Activated CD8-positive, alpha-beta T cell treated with anti-CD3 and anti-CD28 coated beads, Interleukin-2, amount 10 ng/mL, durations not matched to agents 7 days and 5 days (primary cell): ENCODE measurements around the gene LHX6. TPM values are rescaled to one million over a fixed set of nuclear protein-coding genes. Genes with fewer than 3 reads are reported as not detected.

ENCODE experiments used
- ATAC-seq: fragments of 150-1000 bp; cut with Tn5 transposase; one replicate; pipeline ENCODE4 v1.10.0; 2021; ENCODE audit warnings: moderate library complexity
- CTCF ChIA-PET: fragments of 350-600 bp; sonication (Branson Sonifier 250); formaldehyde crosslinking; loops from one replicate; lab custom pipeline; 2021; ENCODE audit warnings: antibody characterized with exemption; lab: Charles Lee
- POLR2A ChIA-PET: fragments of 350-600 bp; sonication (Branson Sonifier 250); formaldehyde crosslinking; loops from one replicate; lab custom pipeline; 2021; ENCODE audit warnings: antibody characterized with exemption; lab: Charles Lee
- DNase-seq: peaks from one replicate; pipeline ENCODE4 v3.0.0-alpha.2; 2020
- H3K27ac Mint-ChIP-seq: one replicate; pipeline ENCODE4 v1.8.0; 2021; ENCODE audit warnings: mild to moderate bottlenecking, mixed read lengths
- H3K27me3 Mint-ChIP-seq: one replicate; pipeline ENCODE4 v1.8.0; 2021; ENCODE audit warnings: low read depth, mixed read lengths
- H3K36me3 Mint-ChIP-seq: one replicate; pipeline ENCODE4 v1.8.0; 2021; ENCODE audit warnings: low read depth, mixed read lengths
- H3K4me1 Mint-ChIP-seq: one replicate; pipeline ENCODE4 v1.8.0; 2021; ENCODE audit warnings: low read depth, mixed read lengths
- H3K4me3 Mint-ChIP-seq: one replicate; pipeline ENCODE4 v1.8.0; 2021; ENCODE audit warnings: mild to moderate bottlenecking, mixed read lengths
- H3K9me3 Mint-ChIP-seq: one replicate; pipeline ENCODE4 v1.8.0; 2022; ENCODE audit warnings: mixed read lengths; ENCODE audit not compliant: insufficient read depth
- total RNA-seq, 2 experiments: library from RNA; stranded (reverse); gene quantifications; one replicate each; pipeline ENCODE4 v1.2.3, GENCODE V29; 2021

The LHX6 gene
- total RNA-seq, 2 experiments from 2014 or later = not detected

DNA sequence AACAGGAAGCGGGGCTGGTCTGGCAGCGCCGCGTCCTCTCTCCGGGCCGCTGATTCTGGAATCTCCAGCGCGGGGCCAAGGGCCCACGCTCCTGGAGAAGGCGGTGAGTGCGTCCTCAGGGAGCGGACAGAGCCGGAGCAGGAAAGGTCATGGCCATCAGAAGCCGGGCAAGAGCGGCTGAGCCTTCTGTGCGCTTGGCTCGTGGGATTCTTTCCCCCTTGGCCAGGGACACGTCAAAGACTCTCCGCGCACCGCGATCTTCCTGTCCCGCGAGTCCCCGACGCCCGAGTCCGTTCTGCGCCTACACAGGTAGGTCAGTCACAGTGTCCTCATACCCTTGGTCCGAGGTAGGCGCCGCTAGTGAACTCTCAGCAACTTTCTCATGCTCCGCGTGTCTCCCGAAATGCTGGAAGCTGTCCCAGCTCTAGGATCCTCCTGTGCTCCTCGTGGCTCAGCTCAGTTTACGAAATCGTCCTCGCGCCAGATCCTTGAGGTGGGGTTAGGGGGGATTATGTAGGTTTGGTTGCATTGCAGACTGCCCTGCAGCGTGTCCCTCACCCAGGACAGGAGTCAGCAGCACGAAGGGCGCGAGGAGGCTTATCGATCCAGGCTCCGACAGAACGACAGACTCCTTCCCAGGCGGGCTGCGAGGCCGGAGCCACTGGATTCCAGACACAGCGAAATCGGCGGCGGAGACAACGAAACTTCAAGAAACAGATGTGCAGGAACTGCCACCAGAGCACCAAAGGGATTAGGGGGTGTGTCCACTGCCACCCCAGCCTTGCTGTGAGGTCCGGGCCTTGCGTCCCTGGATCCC lies 8.7 kb downstream of the LHX6 start:
- DNase-seq (no peak), ATAC-seq (no peak)
- peaks cover 30% of the 10 kb centered on the region for H3K4me1 Mint-ChIP-seq
- ChIA-PET POLR2A (no interaction called here), CTCF (interaction anchor here (0.9 to 1.0 kb wide), 2 partner anchors 9 to 121 kb away, joined by 3 to 4 read pairs; no protein-coding TSS in a partner anchor)
- H3K36me3 Mint-ChIP-seq = no peaks in the 10 kb centered on the region
- no peaks in the 10 kb centered on the region for H3K9me3 Mint-ChIP-seq
- peak overlapping the region; percentile 59 for H3K4me3 Mint-ChIP-seq
- peaks cover 79% of the 10 kb centered on the region for H3K27me3 Mint-ChIP-seq
- H3K27ac Mint-ChIP-seq = no peak overlapping the region

DNA sequence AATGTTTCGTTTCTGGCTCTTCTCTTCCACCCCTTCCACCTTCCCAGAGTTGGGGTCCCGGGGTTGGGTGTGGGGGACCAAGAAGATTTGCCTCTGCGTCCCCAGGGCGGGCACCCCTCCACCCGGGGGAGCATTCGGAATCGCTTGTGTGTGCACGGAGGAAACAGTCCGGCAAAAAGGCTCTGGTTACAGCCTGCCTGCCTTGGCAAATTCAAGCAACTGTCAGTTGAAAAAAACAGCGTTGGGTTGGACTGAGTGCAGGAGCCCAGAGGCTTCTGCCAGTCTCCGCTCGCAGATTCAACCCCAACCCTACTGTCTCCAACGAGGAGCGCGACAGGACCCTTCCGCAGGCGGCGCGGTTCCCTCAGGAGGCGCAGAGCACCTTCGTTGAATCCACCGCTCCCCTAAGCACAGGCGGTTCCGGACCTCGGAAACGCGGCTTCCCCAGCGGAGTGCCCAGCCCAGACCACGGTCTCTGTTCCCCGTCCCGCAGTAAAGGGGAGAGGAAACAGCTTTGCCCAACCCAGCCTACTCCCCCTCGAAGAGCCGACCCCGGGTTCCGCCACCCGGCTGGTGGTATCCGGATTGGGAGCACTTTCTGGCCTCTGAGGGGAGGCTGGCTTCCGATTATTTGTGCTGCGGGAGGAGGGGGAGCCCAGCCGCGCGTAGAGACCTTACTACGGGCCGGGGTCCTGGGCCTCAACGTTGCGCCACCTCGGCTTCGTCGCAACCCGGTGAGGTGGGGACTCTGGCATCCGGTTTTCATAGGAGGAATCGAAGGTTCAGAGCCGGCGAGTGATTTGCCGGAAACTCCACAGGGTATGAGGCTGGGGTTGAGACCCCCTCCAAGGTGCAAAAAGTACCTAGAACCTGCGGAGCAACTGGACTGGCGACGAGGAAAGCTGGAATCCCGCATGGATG lies 9.6 kb downstream of the LHX6 start:
- Mint-ChIP-seq H3K27ac (no peak overlapping the region), H3K36me3 (no peaks in the 10 kb centered on the region), H3K27me3 (peaks cover 80% of the 10 kb centered on the region), H3K4me1 (peaks cover 30% of the 10 kb centered on the region), H3K4me3 (peak overlapping the region; percentile 59), H3K9me3 (no peaks in the 10 kb centered on the region)
- ChIA-PET CTCF (no interaction called here), POLR2A (no interaction called here)
- no peak for DNase-seq
- peak; percentile 49 for ATAC-seq

DNA sequence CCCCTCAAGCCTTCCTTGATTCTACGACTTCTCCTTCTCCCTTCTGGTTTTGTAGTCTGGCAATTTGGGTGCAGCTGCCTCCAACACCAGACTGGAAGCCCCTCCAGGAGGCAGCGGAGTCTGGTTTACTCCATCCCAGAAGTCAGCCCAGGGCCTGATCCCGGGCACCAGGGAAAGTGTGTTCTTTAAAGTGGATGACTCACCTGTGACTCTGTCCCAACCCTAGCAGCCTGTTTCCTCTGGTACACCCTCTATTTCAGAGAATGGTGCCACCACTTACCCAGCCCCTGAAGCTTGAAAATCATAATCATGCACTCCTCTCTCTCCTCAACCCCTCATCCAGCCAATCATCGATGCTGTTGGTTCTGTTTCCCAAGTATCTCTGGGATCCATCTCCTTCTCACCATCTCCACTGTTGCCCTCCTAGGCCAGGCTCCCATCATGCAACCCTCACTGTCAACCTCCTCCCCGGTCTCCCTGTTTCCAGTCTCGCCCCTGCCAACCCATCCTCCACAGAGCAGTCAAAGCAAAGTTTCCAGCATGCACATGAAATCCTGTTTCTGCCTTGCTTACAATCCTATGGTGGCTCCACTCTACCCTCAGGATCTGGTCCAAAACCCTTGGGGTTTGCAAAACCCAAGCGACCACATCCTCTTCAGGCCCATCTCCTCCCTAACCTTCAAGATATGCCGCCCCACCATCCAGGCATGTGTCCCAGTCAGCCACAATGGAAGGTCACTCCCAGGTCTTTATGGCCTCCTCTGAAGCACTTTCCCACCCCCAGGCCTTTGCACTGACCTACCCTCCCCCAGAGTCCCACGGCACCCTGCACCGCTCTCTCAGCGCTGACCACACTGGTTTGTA lies 10.5 kb downstream of the LHX6 start:
- peaks cover 80% of the 10 kb centered on the region for H3K27me3 Mint-ChIP-seq
- ChIA-PET CTCF (interaction anchor here (1.1 kb wide), 1 partner anchor 132 kb away, joined by 3 read pairs; no protein-coding TSS in a partner anchor), POLR2A (no interaction called here)
- no peaks in the 10 kb centered on the region for H3K9me3 Mint-ChIP-seq
- DNase-seq (peak; percentile 34), ATAC-seq (peak; percentile 7)
- peaks cover 32% of the 10 kb centered on the region for H3K4me1 Mint-ChIP-seq
- peak overlapping the region; percentile 59 for H3K4me3 Mint-ChIP-seq
- no peaks in the 10 kb centered on the region for H3K36me3 Mint-ChIP-seq
- H3K27ac Mint-ChIP-seq = no peak overlapping the region

DNA sequence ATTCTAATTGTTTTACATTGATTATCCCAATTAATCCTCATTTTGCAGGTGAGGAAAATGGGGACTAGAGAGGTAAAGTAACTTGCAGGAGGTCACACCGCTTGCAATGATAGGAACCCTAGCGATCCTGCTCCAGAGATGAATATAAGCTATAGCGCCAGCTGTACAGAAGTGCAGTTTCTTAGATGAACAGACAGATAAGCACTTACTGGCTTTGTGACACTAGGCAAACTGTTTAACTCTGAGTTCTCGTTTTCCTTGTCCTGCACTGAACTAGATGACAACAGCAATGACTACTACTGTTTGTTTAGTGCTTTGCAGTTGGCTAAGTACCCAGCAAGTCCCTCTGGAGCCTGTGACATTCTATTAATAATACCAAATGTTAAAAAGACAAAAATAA lies 11.1 kb downstream of the LHX6 start:
- H3K27ac Mint-ChIP-seq = no peak overlapping the region
- peaks cover 31% of the 10 kb centered on the region for H3K4me1 Mint-ChIP-seq
- peaks cover 80% of the 10 kb centered on the region for H3K27me3 Mint-ChIP-seq
- no peak overlapping the region for H3K4me3 Mint-ChIP-seq
- no peaks in the 10 kb centered on the region for H3K9me3 Mint-ChIP-seq
- ATAC-seq (no peak), DNase-seq (no peak)
- H3K36me3 Mint-ChIP-seq = no peaks in the 10 kb centered on the region
- CTCF ChIA-PET = interaction anchor here (1.1 kb wide), 1 partner anchor 133 kb away, joined by 3 read pairs; no protein-coding TSS in a partner anchor
- POLR2A ChIA-PET = no interaction called here

DNA sequence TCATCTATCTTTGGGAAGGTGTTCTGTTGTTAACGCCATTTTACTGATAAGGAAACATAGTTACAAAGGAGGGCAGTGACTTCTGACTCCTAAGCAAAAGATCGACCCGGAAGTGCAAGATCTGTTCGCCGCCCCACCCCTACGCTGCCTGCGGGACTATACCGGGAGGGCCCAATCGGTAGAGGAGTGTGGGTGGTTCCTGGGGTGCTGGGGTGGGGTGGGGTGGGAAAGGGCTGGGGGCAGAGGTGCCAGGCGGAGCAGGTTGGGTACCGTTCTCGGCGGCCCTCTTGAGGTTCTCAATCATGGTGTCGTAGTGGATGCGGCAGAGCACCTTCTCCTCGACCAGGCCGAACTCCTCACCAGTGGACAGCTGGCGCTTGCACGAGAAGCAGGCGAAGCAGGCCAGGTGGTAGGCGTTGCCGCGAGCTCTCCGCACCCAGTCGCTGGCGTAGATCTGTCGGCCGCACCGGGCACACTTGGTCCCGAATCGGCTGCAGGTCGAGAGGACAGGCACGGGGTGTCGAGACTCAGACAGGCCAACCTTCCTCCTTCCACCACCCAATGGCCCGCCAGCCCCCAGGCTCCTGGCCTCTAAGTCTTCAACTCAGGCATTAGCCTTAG lies 11.8 kb downstream of the LHX6 start:
- H3K27ac Mint-ChIP-seq = no peak overlapping the region
- ChIA-PET POLR2A (no interaction called here), CTCF (interaction anchor here (1.1 kb wide), 1 partner anchor 134 kb away, joined by 3 read pairs; no protein-coding TSS in a partner anchor)
- peaks cover 31% of the 10 kb centered on the region for H3K4me1 Mint-ChIP-seq
- no peak for DNase-seq
- no peaks in the 10 kb centered on the region for H3K36me3 Mint-ChIP-seq
- peaks cover 80% of the 10 kb centered on the region for H3K27me3 Mint-ChIP-seq
- ATAC-seq = no peak
- H3K4me3 Mint-ChIP-seq = no peak overlapping the region
- H3K9me3 Mint-ChIP-seq = no peaks in the 10 kb centered on the region

DNA sequence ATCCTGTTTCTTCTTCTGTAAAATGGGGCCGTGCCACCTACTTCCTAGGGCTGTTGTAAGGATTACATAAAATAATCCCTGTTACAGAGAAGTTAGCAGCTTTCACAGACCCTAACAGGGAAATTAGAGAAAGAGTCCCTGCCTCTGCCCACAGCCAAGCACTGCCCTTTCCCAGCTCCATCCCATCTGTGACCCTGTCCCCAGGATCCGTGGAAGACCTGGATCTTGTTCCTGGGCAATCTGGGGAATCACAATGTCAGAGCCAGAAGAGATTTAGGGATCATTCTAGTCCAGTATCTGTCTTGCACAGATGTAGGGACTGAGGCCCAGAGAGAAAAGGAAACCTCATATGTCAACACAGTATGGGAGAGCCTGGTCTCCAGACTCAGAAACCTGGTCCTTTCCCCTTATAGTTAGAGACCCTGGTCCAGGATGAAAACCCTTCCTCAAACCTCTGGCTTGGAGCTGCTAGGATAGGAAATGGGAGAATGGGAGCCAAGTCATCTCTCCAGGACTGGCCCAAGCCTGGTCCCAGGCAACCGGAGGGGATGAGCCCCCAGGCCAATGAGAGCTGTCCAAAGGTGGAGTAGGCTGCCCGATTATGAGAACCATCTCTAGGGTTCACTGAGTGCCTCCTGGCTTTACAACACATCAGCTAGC lies 12.5 kb downstream of the LHX6 start:
- ChIA-PET POLR2A (no interaction called here), CTCF (no interaction called here)
- peaks cover 31% of the 10 kb centered on the region for H3K4me1 Mint-ChIP-seq

DNA sequence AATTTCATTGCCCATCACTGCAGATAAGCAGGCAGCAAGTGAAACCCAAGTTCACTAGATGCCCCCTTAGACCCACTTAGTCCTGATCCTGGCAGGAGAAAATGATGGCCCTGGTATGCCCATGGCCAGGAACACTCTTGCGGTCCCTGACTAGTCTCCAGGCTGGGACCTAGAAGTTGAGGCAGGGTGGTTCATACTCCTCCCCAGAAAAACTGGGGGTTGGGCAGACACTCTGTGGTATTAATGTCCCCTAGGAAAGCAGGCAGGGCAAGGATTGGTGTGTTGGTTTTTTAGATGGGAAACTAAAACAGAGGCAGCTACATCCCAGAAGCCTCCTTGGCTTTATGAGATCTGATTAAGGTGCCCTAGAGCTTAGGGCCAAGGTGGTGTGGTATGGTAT lies 13.1 kb downstream of the LHX6 start:
- Mint-ChIP-seq H3K4me3 (no peak overlapping the region), H3K4me1 (peaks cover 31% of the 10 kb centered on the region), H3K9me3 (no peaks in the 10 kb centered on the region), H3K27me3 (peaks cover 81% of the 10 kb centered on the region), H3K36me3 (no peaks in the 10 kb centered on the region), H3K27ac (no peak overlapping the region)
- ChIA-PET CTCF (no interaction called here), POLR2A (no interaction called here)
- ATAC-seq (no peak), DNase-seq (no peak)

More for the DNA sequence above, 12.5 kb downstream of the LHX6 start:
- Mint-ChIP-seq H3K36me3 (no peaks in the 10 kb centered on the region), H3K27me3 (peaks cover 80% of the 10 kb centered on the region), H3K27ac (no peak overlapping the region), H3K9me3 (no peaks in the 10 kb centered on the region), H3K4me3 (no peak overlapping the region)
- DNase-seq (no peak), ATAC-seq (no peak)

DNA sequence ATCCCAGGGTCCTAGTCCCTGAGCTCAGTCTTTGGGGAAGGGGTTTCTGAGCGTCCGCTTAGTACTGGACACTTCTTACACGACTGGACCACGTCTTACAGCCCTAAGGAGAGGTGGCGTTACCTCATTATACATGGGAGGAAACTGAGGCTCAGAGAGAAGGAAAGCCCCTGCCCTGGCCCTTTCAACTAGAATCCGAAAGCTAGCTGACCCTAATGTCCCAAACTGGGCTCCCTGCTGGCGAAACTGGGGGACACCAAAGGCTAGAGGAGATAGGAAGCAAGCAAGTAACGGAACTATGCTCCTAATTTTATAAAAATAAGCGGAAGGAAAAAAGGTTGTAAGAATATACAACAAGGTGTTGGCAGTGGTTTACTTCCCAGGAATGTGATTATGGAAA lies 14.2 kb downstream of the LHX6 start:
- Mint-ChIP-seq H3K4me3 (peak overlapping the region; percentile 49), H3K9me3 (no peaks in the 10 kb centered on the region), H3K27ac (no peak overlapping the region), H3K36me3 (no peaks in the 10 kb centered on the region), H3K27me3 (peaks cover 73% of the 10 kb centered on the region), H3K4me1 (peaks cover 23% of the 10 kb centered on the region)
- POLR2A ChIA-PET = no interaction called here
- ATAC-seq = no peak
- DNase-seq = no peak
- CTCF ChIA-PET = no interaction called here

DNA sequence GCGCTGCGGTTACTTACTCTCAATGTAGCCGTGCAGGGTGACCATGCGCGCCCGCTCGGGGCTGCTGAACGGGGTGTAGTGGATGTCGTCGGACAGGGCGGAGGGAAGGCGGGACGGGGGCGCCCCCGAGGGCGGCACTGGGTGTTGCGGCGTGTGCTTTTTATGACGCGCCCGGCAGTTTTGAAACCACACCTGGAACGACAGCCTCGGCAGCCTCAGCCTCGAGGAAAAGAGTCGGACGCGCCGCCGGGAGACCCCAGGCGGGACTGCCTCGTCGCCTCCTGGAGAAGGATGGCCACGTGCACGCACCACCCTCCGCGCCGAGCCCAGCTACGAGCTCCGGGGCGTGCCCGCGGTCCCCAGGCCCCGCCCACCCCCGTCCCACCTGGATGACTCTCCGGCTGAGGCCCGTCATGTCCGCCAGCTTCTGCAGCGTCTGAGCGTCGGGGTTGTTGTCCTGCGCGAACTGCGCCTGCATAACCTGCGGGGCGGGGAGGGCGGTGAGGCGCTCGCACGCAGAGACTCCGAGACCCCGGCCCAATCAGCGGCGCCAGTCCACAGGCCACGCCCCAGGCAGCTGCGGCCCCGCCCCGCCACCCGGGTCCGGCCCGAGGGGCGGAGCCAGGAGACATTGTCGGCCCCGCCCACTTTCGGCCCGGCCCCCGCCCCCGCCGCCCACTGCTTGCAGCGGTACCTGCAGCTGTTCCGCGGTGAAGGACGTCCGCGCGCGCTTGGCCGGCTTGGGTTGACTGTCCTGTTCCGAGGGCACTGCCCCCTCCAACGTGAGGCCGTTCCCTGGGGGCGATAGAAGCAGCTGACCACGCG lies 15.0 kb downstream of the LHX6 start:
- DNase-seq (peak; percentile 67), ATAC-seq (peak; percentile 88)
- peaks cover 16% of the 10 kb centered on the region for H3K4me1 Mint-ChIP-seq
- no peaks in the 10 kb centered on the region for H3K36me3 Mint-ChIP-seq
- H3K9me3 Mint-ChIP-seq = no peaks in the 10 kb centered on the region
- ChIA-PET POLR2A (interaction anchor here (1.0 kb wide), 1 partner anchor 51 kb away, joined by 3 read pairs; the partner anchor contains the start of genes MRRF and RBM18), CTCF (interaction anchor here (0.7 kb wide), 1 partner anchor 151 kb away, joined by 3 read pairs; no protein-coding TSS in a partner anchor)
- H3K27ac Mint-ChIP-seq = no peak overlapping the region
- peak overlapping the region; percentile 49 for H3K4me3 Mint-ChIP-seq
- peaks cover 66% of the 10 kb centered on the region for H3K27me3 Mint-ChIP-seq

DNA sequence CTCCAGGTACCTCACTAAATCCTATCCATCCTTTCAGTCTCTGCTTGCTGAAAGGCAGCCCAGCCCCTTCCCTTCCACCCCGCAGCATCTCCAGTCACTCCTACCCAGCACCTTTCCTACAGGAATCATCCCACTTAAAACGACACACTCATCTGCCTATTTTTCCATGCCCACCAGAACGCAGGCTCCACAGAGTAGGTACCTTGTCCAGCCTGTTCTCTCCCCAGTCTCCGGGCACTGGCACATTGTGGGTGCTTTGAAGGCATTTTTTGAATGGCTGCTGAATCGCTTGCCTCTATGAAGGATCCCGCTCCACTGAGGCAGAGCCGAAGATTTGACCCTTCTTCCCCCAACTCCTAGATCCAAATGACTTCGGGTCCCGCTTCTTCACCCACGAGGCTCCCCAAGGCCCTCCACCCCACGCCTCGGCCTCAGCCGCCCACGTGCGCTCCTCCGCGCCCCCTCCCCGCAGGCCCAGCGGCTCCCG lies 15.6 kb downstream of the LHX6 start:
- no peak for ATAC-seq
- peaks cover 9% of the 10 kb centered on the region for H3K4me1 Mint-ChIP-seq
- no peaks in the 10 kb centered on the region for H3K9me3 Mint-ChIP-seq
- ChIA-PET POLR2A (interaction anchor here (1.0 kb wide), 1 partner anchor 52 kb away, joined by 3 read pairs; the partner anchor contains the start of genes MRRF and RBM18), CTCF (no interaction called here)
- H3K4me3 Mint-ChIP-seq = peak overlapping the region; percentile 8
- H3K27ac Mint-ChIP-seq = no peak overlapping the region
- no peak for DNase-seq
- H3K27me3 Mint-ChIP-seq = peaks cover 60% of the 10 kb centered on the region
- H3K36me3 Mint-ChIP-seq = no peaks in the 10 kb centered on the region
